Measurements from ENCODE around the gene RPL19.
"Not testable (repeated sequence)": the region's sequence is repeated elsewhere in the genome, so short reads cannot be mapped to it uniquely, and the experiment has no call there.

Gene RPL19

GRCh38 chr17:39165178-39165840 lies 34.8 kb upstream of the RPL19 start:
- Histone ChIP-seq H3K79me2 (ENCODE audit: control insufficient read depth, insufficient read depth, low read length, unreplicated experiment) (no peaks in the 10 kb centered on the region), H3K27me3 (ENCODE audit: insufficient read depth, low read length) (peaks cover 23% of the 10 kb centered on the region), H3K4me3 (ENCODE audit: low read depth, low read length) (peak overlapping the region; percentile 75), H3K4me1 (ENCODE audit: control insufficient read depth, insufficient read depth, low read length, unreplicated experiment) (no peaks in the 10 kb centered on the region), H2AFZ (ENCODE audit: low read length, unreplicated experiment) (peak overlapping the region; percentile 60), H3K27ac (ENCODE audit: low read depth, low read length) (no peak overlapping the region), H3K36me3 (ENCODE audit: insufficient read depth, low read length) (no peaks in the 10 kb centered on the region)

- H3K36me3 ChIP-seq (ENCODE audit: insufficient read depth, low read length): no peaks in the 10 kb centered on the region
- peaks cover 23% of the 10 kb centered on the region for H3K27me3 ChIP-seq (ENCODE audit: insufficient read depth, low read length)
- H3K4me3 ChIP-seq (ENCODE audit: low read depth, low read length): peak within 1 kb of the TSS; percentile 75
- no peaks in the 10 kb centered on the region for H3K4me1 ChIP-seq (ENCODE audit: control insufficient read depth, insufficient read depth, low read length, unreplicated experiment)
- no peak within 1 kb of the TSS for H3K27ac ChIP-seq (ENCODE audit: low read depth, low read length)
- H3K79me2 ChIP-seq (ENCODE audit: control insufficient read depth, insufficient read depth, low read length, unreplicated experiment): no peaks in the 10 kb centered on the region
- peak within 1 kb of the TSS; percentile 60 for H2AFZ ChIP-seq (ENCODE audit: low read length, unreplicated experiment)
These were observed 34.2 kb upstream of the RPL19 start, which contains the start of gene ARL5C for GRCh38 chr17:39165841-39166349. Gene ARL5C, minus strand, starts transcription at chr17:39166161. Its CDS starts 401 bp downstream, at chr17:39165760.

GRCh38 chr17:39166437-39167335 lies 33.4 kb upstream of the RPL19 start:
- no peaks in the 10 kb centered on the region for H3K36me3 ChIP-seq (ENCODE audit: insufficient read depth, low read length)
- H3K79me2 ChIP-seq (ENCODE audit: control insufficient read depth, insufficient read depth, low read length, unreplicated experiment): no peaks in the 10 kb centered on the region
- H3K27ac ChIP-seq (ENCODE audit: low read depth, low read length): no peak overlapping the region
- peaks cover 23% of the 10 kb centered on the region for H3K27me3 ChIP-seq (ENCODE audit: insufficient read depth, low read length)
- H2AFZ ChIP-seq (ENCODE audit: low read length, unreplicated experiment): no peak overlapping the region
- H3K4me3 ChIP-seq (ENCODE audit: low read depth, low read length): no peak overlapping the region
- no peaks in the 10 kb centered on the region for H3K4me1 ChIP-seq (ENCODE audit: control insufficient read depth, insufficient read depth, low read length, unreplicated experiment)

- H3K79me2 ChIP-seq (ENCODE audit: control insufficient read depth, insufficient read depth, low read length, unreplicated experiment): no peaks in the 10 kb centered on the region
- H3K36me3 ChIP-seq (ENCODE audit: insufficient read depth, low read length): no peaks in the 10 kb centered on the region
- H3K4me1 ChIP-seq (ENCODE audit: control insufficient read depth, insufficient read depth, low read length, unreplicated experiment): no peaks in the 10 kb centered on the region
- no peak overlapping the region for H2AFZ ChIP-seq (ENCODE audit: low read length, unreplicated experiment)
- H3K27ac ChIP-seq (ENCODE audit: low read depth, low read length): no peak overlapping the region
- no peak overlapping the region for H3K4me3 ChIP-seq (ENCODE audit: low read depth, low read length)
- peaks cover 23% of the 10 kb centered on the region for H3K27me3 ChIP-seq (ENCODE audit: insufficient read depth, low read length)
These were observed 32.6 kb upstream of the RPL19 start for GRCh38 chr17:39167476-39167875.

GRCh38 chr17:39168503-39168902 lies 31.6 kb upstream of the RPL19 start:
- H2AFZ ChIP-seq (ENCODE audit: low read length, unreplicated experiment); H3K36me3 ChIP-seq (ENCODE audit: insufficient read depth, low read length); H3K27ac ChIP-seq (ENCODE audit: low read depth, low read length); H3K79me2 ChIP-seq (ENCODE audit: control insufficient read depth, insufficient read depth, low read length, unreplicated experiment); H3K4me3 ChIP-seq (ENCODE audit: low read depth, low read length); H3K4me1 ChIP-seq (ENCODE audit: control insufficient read depth, insufficient read depth, low read length, unreplicated experiment): not testable (repeated sequence)
- H3K27me3 ChIP-seq (ENCODE audit: insufficient read depth, low read length): peaks cover 23% of the 10 kb centered on the region

GRCh38 chr17:39169101-39169500 lies 31.0 kb upstream of the RPL19 start:
- Histone ChIP-seq H3K79me2 (ENCODE audit: control insufficient read depth, insufficient read depth, low read length, unreplicated experiment) (no peaks in the 10 kb centered on the region), H3K27me3 (ENCODE audit: insufficient read depth, low read length) (peaks cover 23% of the 10 kb centered on the region), H3K36me3 (ENCODE audit: insufficient read depth, low read length) (no peaks in the 10 kb centered on the region), H2AFZ (ENCODE audit: low read length, unreplicated experiment) (no peak overlapping the region), H3K4me3 (ENCODE audit: low read depth, low read length) (no peak overlapping the region), H3K27ac (ENCODE audit: low read depth, low read length) (no peak overlapping the region), H3K4me1 (ENCODE audit: control insufficient read depth, insufficient read depth, low read length, unreplicated experiment) (no peaks in the 10 kb centered on the region)

- Histone ChIP-seq H3K4me3 (ENCODE audit: low read depth, low read length) (no peak overlapping the region), H3K27ac (ENCODE audit: low read depth, low read length) (no peak overlapping the region), H3K27me3 (ENCODE audit: insufficient read depth, low read length) (peaks cover 23% of the 10 kb centered on the region), H3K4me1 (ENCODE audit: control insufficient read depth, insufficient read depth, low read length, unreplicated experiment) (no peaks in the 10 kb centered on the region), H2AFZ (ENCODE audit: low read length, unreplicated experiment) (no peak overlapping the region), H3K79me2 (ENCODE audit: control insufficient read depth, insufficient read depth, low read length, unreplicated experiment) (no peaks in the 10 kb centered on the region), H3K36me3 (ENCODE audit: insufficient read depth, low read length) (no peaks in the 10 kb centered on the region)
These were observed 30.6 kb upstream of the RPL19 start for GRCh38 chr17:39169518-39169917.

- Histone ChIP-seq H2AFZ (ENCODE audit: low read length, unreplicated experiment) (no peak overlapping the region), H3K79me2 (ENCODE audit: control insufficient read depth, insufficient read depth, low read length, unreplicated experiment) (no peaks in the 10 kb centered on the region), H3K36me3 (ENCODE audit: insufficient read depth, low read length) (no peaks in the 10 kb centered on the region), H3K4me3 (ENCODE audit: low read depth, low read length) (no peak overlapping the region), H3K4me1 (ENCODE audit: control insufficient read depth, insufficient read depth, low read length, unreplicated experiment) (no peaks in the 10 kb centered on the region), H3K27me3 (ENCODE audit: insufficient read depth, low read length) (peaks cover 21% of the 10 kb centered on the region), H3K27ac (ENCODE audit: low read depth, low read length) (no peak overlapping the region)
These were observed 30.0 kb upstream of the RPL19 start for GRCh38 chr17:39170109-39170508.

GRCh38 chr17:39170558-39170957 lies 29.5 kb upstream of the RPL19 start:
- Histone ChIP-seq H3K27ac (ENCODE audit: low read depth, low read length) (no peak overlapping the region), H3K36me3 (ENCODE audit: insufficient read depth, low read length) (no peaks in the 10 kb centered on the region), H3K27me3 (ENCODE audit: insufficient read depth, low read length) (peaks cover 16% of the 10 kb centered on the region), H3K4me3 (ENCODE audit: low read depth, low read length) (no peak overlapping the region), H2AFZ (ENCODE audit: low read length, unreplicated experiment) (no peak overlapping the region), H3K79me2 (ENCODE audit: control insufficient read depth, insufficient read depth, low read length, unreplicated experiment) (no peaks in the 10 kb centered on the region), H3K4me1 (ENCODE audit: control insufficient read depth, insufficient read depth, low read length, unreplicated experiment) (peaks cover 2% of the 10 kb centered on the region)

- H3K79me2 ChIP-seq (ENCODE audit: control insufficient read depth, insufficient read depth, low read length, unreplicated experiment): no peaks in the 10 kb centered on the region
- H3K27me3 ChIP-seq (ENCODE audit: insufficient read depth, low read length): peaks cover 2% of the 10 kb centered on the region; the same call in 1 of the 2 replicates
- H3K36me3 ChIP-seq (ENCODE audit: insufficient read depth, low read length): peaks cover 5% of the 10 kb centered on the region; the same call in 1 of the 2 replicates
- H3K4me3 ChIP-seq (ENCODE audit: low read depth, low read length): no peak overlapping the region
- no peak overlapping the region for H2AFZ ChIP-seq (ENCODE audit: low read length, unreplicated experiment)
- H3K27ac ChIP-seq (ENCODE audit: low read depth, low read length): no peak overlapping the region
- H3K4me1 ChIP-seq (ENCODE audit: control insufficient read depth, insufficient read depth, low read length, unreplicated experiment): peaks cover 4% of the 10 kb centered on the region
These were observed 28.1 kb upstream of the RPL19 start for GRCh38 chr17:39171933-39172332.
